HFF-Myc (cell line): ENCODE measurements around the gene DCD.

ENCODE experiments used
- DNase-seq: peaks from one replicate; pipeline ENCODE4 v3.0.0-alpha.2; 2011; ENCODE audit warnings: low read depth; ENCODE audit errors: extremely low read depth
- H3K4me3 ChIP-seq: replicated peaks from 2 replicates; pipeline ENCODE4 v1.5.1; 2011; ENCODE audit warnings: low read depth, mild to moderate bottlenecking, control low read depth, low read length
- TF ChIP-seq, protein P1 (sequence below): IDR thresholded peaks from 2 replicates; pipeline ENCODE4 v1.5.1; 2012; ENCODE audit warnings: mild to moderate bottlenecking, low read depth, low read length, control low read depth; ENCODE audit errors: missing control alignments

The DCD gene

DNA sequence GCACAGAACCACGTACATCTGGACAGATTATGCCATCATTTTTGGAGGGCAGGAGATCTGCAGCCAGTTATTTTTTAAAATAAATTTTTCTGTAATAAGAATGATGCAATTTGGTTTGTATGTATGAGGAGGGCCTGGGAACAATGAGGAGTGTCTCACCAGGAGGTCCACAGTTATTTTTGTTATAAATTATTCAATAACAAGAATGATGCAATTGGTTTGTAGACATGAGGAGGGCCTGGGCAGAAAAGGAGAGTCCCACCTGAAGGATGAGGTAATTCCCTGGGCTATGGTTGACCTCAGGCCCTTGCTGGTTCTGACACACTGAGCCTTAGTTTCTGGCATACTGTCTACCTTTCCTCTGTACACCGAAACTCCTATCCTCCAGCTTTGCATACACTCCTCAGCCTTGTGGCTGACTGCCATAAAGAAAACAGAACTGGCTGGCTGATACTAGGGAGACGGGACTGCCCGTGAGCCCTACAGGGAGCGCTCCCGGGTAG lies 9.0 kb upstream of the DCD start:
- TF ChIP-seq, protein P1, sequence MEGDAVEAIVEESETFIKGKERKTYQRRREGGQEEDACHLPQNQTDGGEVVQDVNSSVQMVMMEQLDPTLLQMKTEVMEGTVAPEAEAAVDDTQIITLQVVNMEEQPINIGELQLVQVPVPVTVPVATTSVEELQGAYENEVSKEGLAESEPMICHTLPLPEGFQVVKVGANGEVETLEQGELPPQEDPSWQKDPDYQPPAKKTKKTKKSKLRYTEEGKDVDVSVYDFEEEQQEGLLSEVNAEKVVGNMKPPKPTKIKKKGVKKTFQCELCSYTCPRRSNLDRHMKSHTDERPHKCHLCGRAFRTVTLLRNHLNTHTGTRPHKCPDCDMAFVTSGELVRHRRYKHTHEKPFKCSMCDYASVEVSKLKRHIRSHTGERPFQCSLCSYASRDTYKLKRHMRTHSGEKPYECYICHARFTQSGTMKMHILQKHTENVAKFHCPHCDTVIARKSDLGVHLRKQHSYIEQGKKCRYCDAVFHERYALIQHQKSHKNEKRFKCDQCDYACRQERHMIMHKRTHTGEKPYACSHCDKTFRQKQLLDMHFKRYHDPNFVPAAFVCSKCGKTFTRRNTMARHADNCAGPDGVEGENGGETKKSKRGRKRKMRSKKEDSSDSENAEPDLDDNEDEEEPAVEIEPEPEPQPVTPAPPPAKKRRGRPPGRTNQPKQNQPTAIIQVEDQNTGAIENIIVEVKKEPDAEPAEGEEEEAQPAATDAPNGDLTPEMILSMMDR: no peak
- DNase-seq: no peak
- no peak overlapping the region for H3K4me3 ChIP-seq

DNA sequence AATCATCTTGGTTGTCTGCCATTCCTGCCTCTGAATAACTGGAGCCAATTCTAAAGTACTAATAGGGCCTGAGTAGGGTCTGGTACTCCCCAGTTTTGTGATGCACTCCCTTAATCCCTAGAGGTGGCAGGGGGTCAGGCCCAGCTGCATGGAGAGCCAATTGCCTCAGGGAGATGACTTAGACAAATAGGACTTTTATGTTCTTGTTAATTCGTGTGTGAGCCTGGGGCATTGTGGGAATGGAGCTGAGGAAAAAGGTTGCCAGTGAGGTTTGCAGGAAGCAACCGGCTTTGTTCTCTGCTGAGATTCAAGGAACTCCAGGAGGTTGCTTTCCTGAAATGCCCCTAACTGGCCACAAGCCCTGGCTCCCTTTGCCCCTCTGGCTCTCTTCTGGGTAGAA lies 6.8 kb upstream of the DCD start:
- TF ChIP-seq, protein P1: no peak
- H3K4me3 ChIP-seq: no peak overlapping the region
- DNase-seq: no peak

- no peak for DNase-seq
- TF ChIP-seq, protein P1: no peak
- no peak overlapping the region for H3K4me3 ChIP-seq
Observed at GRCh38 chr12:54653025-54653424, 4.9 kb upstream of the DCD start.

DNA sequence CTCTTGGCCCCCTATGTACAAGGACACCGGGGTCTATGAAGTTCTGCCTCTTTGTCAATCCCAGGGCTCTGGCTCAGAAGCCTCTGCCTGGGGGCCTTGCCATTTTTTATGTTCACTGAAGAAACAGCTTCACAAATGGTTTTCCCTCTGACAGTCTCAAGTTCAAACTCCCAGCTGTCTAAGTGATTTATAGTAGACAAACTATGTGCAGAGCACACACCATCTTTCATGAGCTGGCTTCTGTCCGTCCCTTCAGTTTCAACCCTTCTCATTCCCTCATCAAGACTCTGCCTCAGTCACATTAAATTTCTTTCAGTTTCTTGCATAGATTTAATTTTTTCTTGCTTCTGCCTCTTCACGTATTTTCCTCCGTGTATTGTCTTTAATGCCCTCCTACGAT lies 2.7 kb upstream of the DCD start:
- H3K4me3 ChIP-seq: no peak overlapping the region
- DNase-seq: no peak
- TF ChIP-seq, protein P1: no peak

DNA sequence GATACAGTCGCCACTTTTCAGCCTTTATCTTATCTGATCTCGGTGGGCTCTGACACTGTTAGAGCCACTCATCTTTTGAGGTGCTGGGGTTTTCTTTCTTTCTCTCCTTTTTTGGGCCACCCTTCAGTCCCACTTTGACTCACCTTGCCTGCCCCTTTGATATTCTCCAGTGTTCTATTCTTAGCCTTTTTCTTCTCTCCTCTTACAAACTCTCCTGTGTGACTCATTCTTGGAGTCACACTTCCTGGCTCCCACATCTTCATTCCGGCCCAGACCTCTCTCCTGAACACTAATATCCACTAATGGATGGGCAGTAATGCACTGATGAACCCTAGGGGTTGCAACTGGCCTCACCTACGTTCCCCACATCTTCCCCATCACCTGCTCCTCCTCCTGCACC lies 2.2 kb upstream of the DCD start:
- TF ChIP-seq, protein P1: no peak
- no peak overlapping the region for H3K4me3 ChIP-seq
- no peak for DNase-seq

DNA sequence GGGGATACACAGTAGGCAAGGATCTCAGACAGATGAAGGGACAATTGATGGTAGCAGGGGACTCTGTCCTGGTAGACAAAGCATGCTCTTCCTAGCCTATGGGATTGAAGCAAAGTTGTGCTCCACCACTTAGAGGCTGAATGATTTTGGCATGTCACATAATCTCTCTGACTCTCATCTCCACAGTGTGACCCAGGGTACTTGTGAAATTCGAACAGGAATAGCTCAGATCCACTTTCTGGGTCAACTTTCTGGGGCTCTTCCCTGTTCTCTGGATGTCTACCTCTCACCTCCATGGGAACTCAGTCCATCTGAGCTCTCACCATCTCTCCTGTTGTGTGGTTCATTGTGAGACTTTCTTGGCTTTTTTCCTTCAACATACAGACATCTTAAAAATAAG lies 1.7 kb upstream of the DCD start:
- H3K4me3 ChIP-seq: no peak overlapping the region
- no peak for DNase-seq
- TF ChIP-seq, protein P1: no peak

- no peak for DNase-seq
- TF ChIP-seq, protein P1: no peak
- H3K4me3 ChIP-seq: no peak overlapping the region
Observed at GRCh38 chr12:54641554-54641953, 6.6 kb downstream of the DCD start.
